ENCODE measurements around the gene NSG2. TPM values are rescaled to one million over a fixed set of nuclear protein-coding genes. Genes with fewer than 3 reads are reported as not detected.

The NSG2 gene
- total and polyA plus RNA-seq, 2 of the 4 experiments (the other 2 are of a cell fraction), result not detected

DNA sequence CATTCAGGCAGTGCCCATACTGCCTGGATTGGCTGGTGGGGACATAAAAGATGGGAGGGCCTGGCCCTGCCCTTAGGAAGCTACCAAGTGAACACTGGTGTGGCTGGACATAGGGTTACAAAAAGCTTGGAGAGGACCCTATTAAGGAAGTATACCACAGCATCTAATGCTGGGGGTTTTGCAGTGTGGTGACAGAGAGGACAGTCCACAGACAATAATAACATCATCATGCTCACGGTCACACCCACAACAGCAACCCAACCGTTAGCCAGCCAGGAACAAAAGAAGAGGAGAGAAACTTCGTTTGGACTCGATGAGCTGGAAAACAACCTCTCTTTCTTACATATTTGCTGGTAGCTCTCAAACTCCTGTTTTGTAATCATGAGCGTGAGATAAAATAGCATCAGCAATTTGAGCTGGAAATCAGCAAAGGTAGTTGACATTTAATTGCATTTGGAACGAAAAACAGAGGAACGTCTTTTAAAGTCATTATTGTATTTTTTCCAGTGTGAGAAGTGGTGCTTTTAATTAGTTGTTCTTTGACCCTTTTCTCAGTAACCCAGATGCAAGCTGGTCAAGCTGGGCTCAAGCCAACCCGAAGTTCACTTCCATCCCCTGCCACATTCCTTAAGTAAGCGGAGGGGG lies 73.4 kb downstream of the NSG2 start:
- H3K4me3 ChIP-seq (ENCODE audit: insufficient read depth, low read depth, low read length), result no peak overlapping the region
- H3K23ac ChIP-seq (ENCODE audit: low read depth, low read length), result no peak overlapping the region
- DNase-seq (no peak), ATAC-seq (ENCODE audit: low read depth) (no peak)
- no peak overlapping the region for H2BK120ac ChIP-seq (ENCODE audit: low read depth, low read length)
- H3K9me1 ChIP-seq (ENCODE audit: insufficient read depth, low read length), result no peaks in the 10 kb centered on the region
- no peak overlapping the region for H2AK5ac ChIP-seq (ENCODE audit: low read depth, low read length)
- H2BK5ac ChIP-seq (ENCODE audit: low read depth, low read length, poor library complexity, severe bottlenecking), result no peak overlapping the region
- H2BK20ac ChIP-seq (ENCODE audit: low read depth, low read length), result no peak overlapping the region
- 0 out of 2 replicates have a peak, but pooled peaks cover 4% of the 10 kb centered on the region for H3K9me3 ChIP-seq (ENCODE audit: control insufficient read depth, insufficient read depth, low read length)
- intact Hi-C loops (cut with micrococcal nuclease), result no loop called here
- no peak overlapping the region for H2AFZ ChIP-seq (replicated peaks; ENCODE audit: low read length, poor library complexity)
- dilution Hi-C loops (cut with HindIII; ENCODE audit: low sequenced_read_pairs, unreplicated experiment), result no loop called here
- no peak overlapping the region for H4K5ac ChIP-seq (ENCODE audit: low read depth, low read length)
- in situ Hi-C loops (cut with MboI; ENCODE audit: low sequenced_read_pairs), result no loop called here
- H3K27me3 ChIP-seq (ENCODE audit: control insufficient read depth, insufficient read depth, low read length), result no peaks in the 10 kb centered on the region
- POLR2A ChIA-PET (ENCODE audit: unreplicated experiment), result no interaction called here
- CTCF ChIA-PET, result no interaction called here
- H3K4me2 ChIP-seq (ENCODE audit: low read depth, low read length), result no peak overlapping the region
- H3K79me1 ChIP-seq (ENCODE audit: low read depth in 1 of 2, low read length in 2 of 2), result no peaks in the 10 kb centered on the region
- no peak overlapping the region for H3K9ac ChIP-seq (ENCODE audit: low read depth, low read length)
- H4K8ac ChIP-seq (ENCODE audit: low read depth in 2 of 2, low read length in 2 of 2), result no peak overlapping the region
- no peak overlapping the region for H2BK15ac ChIP-seq (ENCODE audit: low read depth, low read length)
- H3K4ac ChIP-seq (ENCODE audit: low read depth, low read length), result no peak overlapping the region
- WGBS, 2 experiments (ENCODE audit: extremely low coverage in 2 of 2, insufficient read length in 1 of 2), result no CpG with 5 or more reads among the region's 9 CpGs
- H3K4me1 ChIP-seq (ENCODE audit: control insufficient read depth, insufficient read depth, low read length), result no peaks in the 10 kb centered on the region
- H3K14ac ChIP-seq (replicated peaks; ENCODE audit: low read depth, low read length), result no peak overlapping the region
- no peak overlapping the region for H3K56ac ChIP-seq (ENCODE audit: extremely low read depth, insufficient read depth, low read length)
- H3K36me3 ChIP-seq (ENCODE audit: control insufficient read depth, insufficient read depth, low read length), result no peaks in the 10 kb centered on the region
- H2AK9ac ChIP-seq (replicated peaks; ENCODE audit: low read depth, low read length, poor library complexity), result no peak overlapping the region
- no peak overlapping the region for H3K27ac ChIP-seq (ENCODE audit: insufficient read depth, low read length)
- TF ChIP-seq RFX5 (IDR thresholded peaks at IDR 0.05; ENCODE audit: low read depth, low read length) (no peak), SMC3 (IDR thresholded peaks at IDR 0.05; ENCODE audit: low read depth, low read length) (no peak), FOS (IDR thresholded peaks at IDR 0.05; ENCODE audit: low read depth, low read length) (no peak), RCOR1 (IDR thresholded peaks at IDR 0.05; ENCODE audit: insufficient replicate concordance, low read length) (no peak)
- TF ChIP-seq, protein P1, sequence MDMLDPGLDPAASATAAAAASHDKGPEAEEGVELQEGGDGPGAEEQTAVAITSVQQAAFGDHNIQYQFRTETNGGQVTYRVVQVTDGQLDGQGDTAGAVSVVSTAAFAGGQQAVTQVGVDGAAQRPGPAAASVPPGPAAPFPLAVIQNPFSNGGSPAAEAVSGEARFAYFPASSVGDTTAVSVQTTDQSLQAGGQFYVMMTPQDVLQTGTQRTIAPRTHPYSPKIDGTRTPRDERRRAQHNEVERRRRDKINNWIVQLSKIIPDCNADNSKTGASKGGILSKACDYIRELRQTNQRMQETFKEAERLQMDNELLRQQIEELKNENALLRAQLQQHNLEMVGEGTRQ (IDR thresholded peaks at IDR 0.05; ENCODE audit: low read depth, low read length), result no peak
- H4K20me1 ChIP-seq (ENCODE audit: insufficient read depth, low read length), result no peaks in the 10 kb centered on the region
- H3K18ac ChIP-seq (ENCODE audit: low read depth, low read length), result no peak overlapping the region
- H4K91ac ChIP-seq (ENCODE audit: insufficient read depth, low read depth, low read length), result no peak overlapping the region
- no TSS peak for BruUV-seq (replicated peaks)
